Measurements from ENCODE around the gene BCL7B.

GRCh38 chr7:73532224-73532623 lies 25.3 kb downstream of the BCL7B start:
- TF ChIP-seq POLR2A (IDR thresholded peaks at IDR 0.05; ENCODE audit: low read depth, low read length) (no peak), TAF1 (IDR thresholded peaks at IDR 0.05; ENCODE audit: borderline replicate concordance, low read depth, low read length) (no peak)

Data from GM12892 (cell line).